Stimulated activated CD4-positive, alpha-beta T cell treated with anti-CD3 and anti-CD28 coated beads, Interleukin-15, amount 100 ng/mL, for 24 hours (primary cell): ENCODE data around the gene ATP2A1.
"Not testable (repeated sequence)": the region's sequence is repeated elsewhere in the genome, so short reads cannot be mapped to it uniquely, and the experiment has no call there.

Source experiments
- DNase-seq: peaks from one replicate; pipeline ENCODE4 v3.0.0-alpha.2; 2020

The ATP2A1 gene

GRCh38 chr16:28863929-28864793 is 14.1 kb upstream of the ATP2A1 start:
- peak; percentile 27 for DNase-seq

- no peak for DNase-seq
Measured at GRCh38 chr16:28865001-28865688, 13.1 kb upstream of the ATP2A1 start.

GRCh38 chr16:28865722-28866453 is 12.4 kb upstream of the ATP2A1 start:
- no peak for DNase-seq

- DNase-seq = no peak
Measured at GRCh38 chr16:28866454-28866804, 11.9 kb upstream of the ATP2A1 start.

- DNase-seq = no peak
Measured at GRCh38 chr16:28867241-28867640, 11.0 kb upstream of the ATP2A1 start.

GRCh38 chr16:28867646-28868045 is 10.6 kb upstream of the ATP2A1 start:
- DNase-seq = not testable (repeated sequence)

GRCh38 chr16:28869201-28869600 is 9.1 kb upstream of the ATP2A1 start:
- DNase-seq = no peak

- DNase-seq = no peak
Measured at GRCh38 chr16:28872952-28873351, 5.3 kb upstream of the ATP2A1 start.

- DNase-seq = peak; percentile 67
Measured at GRCh38 chr16:28873543-28874201, 4.6 kb upstream of the ATP2A1 start.

- no peak for DNase-seq
Measured at GRCh38 chr16:28874406-28874805, 3.9 kb upstream of the ATP2A1 start.

GRCh38 chr16:28875134-28876018 is 2.9 kb upstream of the ATP2A1 start:
- no peak for DNase-seq

- DNase-seq = no peak
Measured at GRCh38 chr16:28876019-28876659, 2.1 kb upstream of the ATP2A1 start.

- DNase-seq = no peak
Measured at GRCh38 chr16:28876973-28877654, 1.2 kb upstream of the ATP2A1 start.

GRCh38 chr16:28877655-28878000 is 660 bp upstream of the ATP2A1 start:
- DNase-seq = no peak

- peak; percentile 17 for DNase-seq
Measured at GRCh38 chr16:28879261-28879840, 1.1 kb downstream of the ATP2A1 start.

GRCh38 chr16:28879841-28880588 is 1.7 kb downstream of the ATP2A1 start:
- peak; percentile 95 for DNase-seq

- DNase-seq = no peak
Measured at GRCh38 chr16:28880589-28880915, 2.3 kb downstream of the ATP2A1 start.

GRCh38 chr16:28880955-28881354 is 2.7 kb downstream of the ATP2A1 start:
- no peak for DNase-seq

GRCh38 chr16:28881565-28881964 is 3.3 kb downstream of the ATP2A1 start:
- DNase-seq = not testable (repeated sequence)

GRCh38 chr16:28882551-28883160 is 4.4 kb downstream of the ATP2A1 start:
- DNase-seq = no peak
